Panc1 (cell line): Measurements from ENCODE around the gene MXRA8.

Source experiments
- CTCF ChIP-seq: fragments of 450-650 bp; IDR thresholded peaks from 2 replicates; pipeline ENCODE4 v1.5.1; 2017; ENCODE audit warnings: mild to moderate bottlenecking
- REST ChIP-seq, 2 experiments: IDR thresholded peaks; 2 replicates each; pipeline ENCODE4 v1.6.1; 2011 to 2012; ENCODE audit warnings: low read depth in 2 of 2, control low read depth in 1 of 2, low read length in 1 of 2, mild to moderate bottlenecking in 1 of 2, moderate library complexity in 1 of 2; ENCODE audit not compliant: insufficient read depth in 1 of 2
- SIN3A ChIP-seq: IDR thresholded peaks from 2 replicates; pipeline ENCODE4 v1.6.1; 2012; ENCODE audit warnings: low read depth, mild to moderate bottlenecking, low read length, moderate library complexity, borderline replicate concordance; ENCODE audit not compliant: insufficient read depth

DNA sequence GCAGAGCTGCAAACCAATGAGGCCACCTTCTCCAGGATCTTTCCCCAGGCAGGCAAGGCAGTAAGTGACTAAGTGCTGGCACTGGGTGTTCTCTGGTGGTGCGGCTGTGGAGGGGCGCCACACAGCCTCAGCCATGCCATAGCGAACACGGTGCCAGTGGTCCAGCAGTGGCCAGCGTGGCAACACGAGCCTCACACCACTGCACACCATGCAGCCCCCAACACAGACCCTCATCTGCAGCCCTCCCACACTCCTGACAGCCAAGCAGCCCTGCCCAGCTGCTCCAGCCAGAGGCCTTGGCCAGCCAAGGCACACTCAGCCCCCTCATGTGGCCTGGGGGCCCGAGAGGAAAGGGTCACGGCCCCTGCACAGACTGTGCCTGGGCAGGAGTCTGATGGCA, 36.9 kb downstream of the MXRA8 start:
- no peak for TF ChIP-seq CTCF
- no peak for TF ChIP-seq SIN3A
- no peak for TF ChIP-seq REST (IDR thresholded peaks at IDR 0.05; ENCODE audit: insufficient read depth in 1 of 2, low read depth in 2 of 2, low read length in 1 of 2)
